IMR-90 (cell line): ENCODE measurements around the gene MADD. TPM values are rescaled to one million over a fixed set of nuclear protein-coding genes. Genes with fewer than 3 reads are reported as not detected.
A peak's percentile ranks its signal among the peaks of the same experiment; 100 is the strongest.

ENCODE experiments used
- ATAC-seq: fragments of 200-7000 bp; cut with Tn5 transposase; 2 replicates; pipeline ENCODE4 v1.9.1; 2020; ENCODE audit warnings: low read depth, mild to moderate bottlenecking, moderate library complexity
- BruUV-seq: library from RNA; stranded (reverse); fragments of 400-500 nt; replicated peaks from 2 replicates; lab custom pipeline; 2021; lab: Mats Ljungman, UMichigan
- CTCF ChIA-PET: fragments of 300-600 bp; formaldehyde crosslinking; extraction: SDS; loops from one replicate; lab custom pipeline; 2021; ENCODE audit warnings: antibody characterized with exemption; lab: Yijun Ruan, JAX
- POLR2A ChIA-PET: fragments of 300-600 bp; sonication (Branson Sonifier 250); formaldehyde crosslinking; loops from one replicate; lab custom pipeline; 2022; ENCODE audit warnings: antibody characterized with exemption; ENCODE audit not compliant: unreplicated experiment; lab: Charles Lee
- DNase-seq: peaks from one replicate; pipeline ENCODE4 v3.0.0; 2013
- H2AFZ ChIP-seq: replicated peaks from 2 replicates; pipeline ENCODE3; 2013; ENCODE audit warnings: low read length, mild to moderate bottlenecking; ENCODE audit not compliant: poor library complexity
- H2AK5ac ChIP-seq: 2 replicates; pipeline ENCODE4 v1.6.1; 2013; ENCODE audit warnings: low read depth, low read length, inconsistent platforms
- H2AK9ac ChIP-seq: replicated peaks from 2 replicates; pipeline ENCODE3; 2013; ENCODE audit warnings: mild to moderate bottlenecking, low read depth, low read length, moderate library complexity; ENCODE audit not compliant: poor library complexity
- H2BK120ac ChIP-seq: 2 replicates; pipeline ENCODE4 v1.6.1; 2013; ENCODE audit warnings: low read depth, low read length, inconsistent platforms
- H2BK15ac ChIP-seq: 3 replicates; pipeline ENCODE4 v1.6.1; 2013; ENCODE audit warnings: low read depth, low read length, inconsistent platforms
- H2BK20ac ChIP-seq: 2 replicates; pipeline ENCODE4 v1.6.1; 2013; ENCODE audit warnings: low read depth, mild to moderate bottlenecking, inconsistent platforms, low read length, moderate library complexity
- H2BK5ac ChIP-seq: 2 replicates; pipeline ENCODE4 v1.6.1; 2013; ENCODE audit warnings: mild to moderate bottlenecking, low read depth, low read length, inconsistent platforms; ENCODE audit not compliant: poor library complexity, severe bottlenecking
- H3K14ac ChIP-seq: replicated peaks from 2 replicates; pipeline ENCODE4 v1.6.1; 2013; ENCODE audit warnings: low read depth, low read length, inconsistent platforms
- H3K18ac ChIP-seq: 2 replicates; pipeline ENCODE4 v1.6.1; 2013; ENCODE audit warnings: low read depth, low read length, control low read depth
- H3K23ac ChIP-seq: 2 replicates; pipeline ENCODE4 v1.6.1; 2013; ENCODE audit warnings: low read depth, low read length, inconsistent platforms
- H3K27ac ChIP-seq: 2 replicates; pipeline ENCODE4 v1.5.1; 2013; ENCODE audit warnings: mild to moderate bottlenecking, control low read depth, low read length; ENCODE audit not compliant: insufficient read depth
- H3K27me3 ChIP-seq: 2 replicates; pipeline ENCODE4 v1.6.1; 2013; ENCODE audit warnings: low read length; ENCODE audit not compliant: control insufficient read depth, insufficient read depth
- H3K36me3 ChIP-seq: 2 replicates; pipeline ENCODE4 v1.6.1; 2013; ENCODE audit warnings: low read length, mixed read lengths; ENCODE audit not compliant: control insufficient read depth, insufficient read depth
- H3K4ac ChIP-seq: 2 replicates; pipeline ENCODE4 v1.6.1; 2013; ENCODE audit warnings: low read depth, low read length, inconsistent platforms
- H3K4me1 ChIP-seq: 2 replicates; pipeline ENCODE4 v1.6.1; 2013; ENCODE audit warnings: low read length, mixed read lengths; ENCODE audit not compliant: control insufficient read depth, insufficient read depth
- H3K4me2 ChIP-seq: 2 replicates; pipeline ENCODE4 v1.6.1; 2013; ENCODE audit warnings: low read depth, mild to moderate bottlenecking, control low read depth, low read length, moderate library complexity
- H3K4me3 ChIP-seq: 2 replicates; pipeline ENCODE4 v1.5.1; 2013; ENCODE audit warnings: low read depth, mild to moderate bottlenecking, control low read depth, low read length, moderate library complexity; ENCODE audit not compliant: insufficient read depth
- H3K56ac ChIP-seq: 2 replicates; pipeline ENCODE4 v1.6.1; 2013; ENCODE audit warnings: low read length, inconsistent platforms; ENCODE audit not compliant: insufficient read depth; ENCODE audit errors: extremely low read depth
- H3K79me1 ChIP-seq, 2 experiments: 2 replicates each; pipeline ENCODE4 v1.6.1; 2013; ENCODE audit warnings: low read length in 2 of 2, inconsistent platforms in 1 of 2, low read depth in 1 of 2
- H3K9ac ChIP-seq: 2 replicates; pipeline ENCODE4 v1.6.1; 2013; ENCODE audit warnings: low read depth, low read length, control low read depth
- H3K9me1 ChIP-seq: 2 replicates; pipeline ENCODE4 v1.6.1; 2013; ENCODE audit warnings: low read length, inconsistent platforms; ENCODE audit not compliant: insufficient read depth
- H3K9me3 ChIP-seq: 2 replicates; pipeline ENCODE4 v1.6.1; 2013; ENCODE audit warnings: low read length; ENCODE audit not compliant: control insufficient read depth, insufficient read depth
- H4K20me1 ChIP-seq: 2 replicates; pipeline ENCODE4 v1.6.1; 2013; ENCODE audit warnings: low read length, inconsistent platforms; ENCODE audit not compliant: insufficient read depth
- H4K5ac ChIP-seq: 2 replicates; pipeline ENCODE4 v1.6.1; 2013; ENCODE audit warnings: mild to moderate bottlenecking, low read depth, low read length, control low read depth
- H4K8ac ChIP-seq, 2 experiments: 2 replicates each; pipeline ENCODE4 v1.6.1; 2013; ENCODE audit warnings: low read depth in 2 of 2, low read length in 2 of 2, control low read depth in 1 of 2, inconsistent platforms in 1 of 2
- H4K91ac ChIP-seq: 2 replicates; pipeline ENCODE4 v1.6.1; 2013; ENCODE audit warnings: low read depth, low read length, inconsistent platforms; ENCODE audit not compliant: insufficient read depth
- CTCF ChIP-seq: conservative IDR thresholded peaks from 2 replicates; pipeline ENCODE4 v1.5.1; 2012; ENCODE audit warnings: mild to moderate bottlenecking, low read depth, low read length, improper control_type of control experiment
- MAZ ChIP-seq: IDR thresholded peaks from 2 replicates; pipeline ENCODE4 v1.6.1; 2012; ENCODE audit warnings: low read depth, mild to moderate bottlenecking, low read length, improper control_type of control experiment, moderate library complexity, borderline replicate concordance
- NFE2L2 ChIP-seq: fragments of 150-350 bp; IDR thresholded peaks from 2 replicates; pipeline ENCODE4 v1.6.1; 2016; ENCODE audit warnings: low read depth, mild to moderate bottlenecking, low read length
- POLR2A ChIP-seq: IDR thresholded peaks from 2 replicates; pipeline ENCODE4 v1.6.1; 2012; ENCODE audit warnings: mild to moderate bottlenecking, low read depth, low read length
- RAD21 ChIP-seq: IDR thresholded peaks from 2 replicates; pipeline ENCODE4 v1.6.1; 2012; ENCODE audit warnings: low read length, improper control_type of control experiment
- WGBS, 2 experiments: methylation state at CpG; one replicate each; pipeline versions ENCODE4 v1.1.5 to v1.1.7; 2013; ENCODE audit warnings: missing lambda C conversion rate in 2 of 2; ENCODE audit not compliant: insufficient read length in 1 of 2; ENCODE audit errors: extremely low coverage in 2 of 2; 5-methylcytosine and 5-hydroxymethylcytosine counted together
- dilution Hi-C: fragments of 300-500 bp; cut with HindIII; formaldehyde crosslinking; loops from one replicate; pipeline ENCODE4 v1.14.3; 2018; ENCODE audit warnings: low sequenced_read_pairs; ENCODE audit not compliant: unreplicated experiment
- in situ Hi-C: fragments of 300-500 bp; cut with MboI; formaldehyde crosslinking; loops from 3 replicates; pipeline ENCODE4 v1.14.3; 2019; ENCODE audit warnings: low sequenced_read_pairs, inconsistent platforms, mixed read lengths
- intact Hi-C: fragments of 100-400 bp; cut with micrococcal nuclease; formaldehyde crosslinking; loops from 2 replicates; pipeline ENCODE4 v1.10.0; 2022
- polyA plus RNA-seq, 3 experiments: library from polyadenylated mRNA; depleted of rRNA; stranded (reverse); fragments of >200 nt; gene quantifications; 2 replicates each; pipeline ENCODE4 v1.2.3, GENCODE V29; 2012; ENCODE audit warnings: low replicate concordance in 1 of 3
- total RNA-seq: library from RNA; depleted of rRNA; stranded (reverse); fragments of >200 nt; gene quantifications from 2 replicates; pipeline ENCODE4 v1.2.3, GENCODE V29; 2012

The MADD gene
- total and polyA plus RNA-seq, 2 of the 4 experiments (the other 2 are of a cell fraction), result 13.3 to 16.4 TPM

- Histone ChIP-seq H3K9me3 (no peaks in the 10 kb centered on the region), H3K27ac (peak overlapping the region; percentile 83), H4K20me1 (peaks cover 40% of the 10 kb centered on the region), H4K91ac (no peak overlapping the region), H3K27me3 (no peaks in the 10 kb centered on the region), H2AFZ (peak overlapping the region; percentile 92), H4K5ac (no peak overlapping the region), H3K14ac (peak overlapping the region; percentile 56), H2BK15ac (no peak overlapping the region), H3K9ac (peak overlapping the region; percentile 77), H2BK120ac (no peak overlapping the region), H2AK9ac (peak overlapping the region; percentile 48), H3K4me1 (peaks cover 18% of the 10 kb centered on the region), H2AK5ac (peak overlapping the region; percentile 6), H2BK5ac (no peak overlapping the region), H3K18ac (no peak overlapping the region), H3K36me3 (peaks cover 8% of the 10 kb centered on the region; the same call in 1 of the 2 replicates), H4K8ac (peak overlapping the region in 1 of 2 experiments; percentile 66; a peak in 1 of 4 replicates), H3K4me3 (peak overlapping the region; percentile 89), H2BK20ac (no peak overlapping the region), H3K79me1 (peaks cover 20 to 55% of the 10 kb centered on the region in 2 experiments), H3K4me2 (peak overlapping the region; percentile 97), H3K56ac (no peak overlapping the region), H3K23ac (peak overlapping the region; percentile 79; the same call in 1 of the 2 replicates), H3K9me1 (peaks cover 26% of the 10 kb centered on the region), H3K4ac (peak overlapping the region; percentile 19)
- ChIA-PET CTCF (interaction anchor here (0.6 to 1.6 kb wide), 4 partner anchors 11 to 146 kb away, joined by 3 to 5 read pairs (median 4); partner anchors contain the start of gene NR1H3), POLR2A (interaction anchor here (0.6 to 0.8 kb wide), 2 partner anchors 11 to 13 kb away, joined by 4 to 6 read pairs; partner anchors contain the start of gene NR1H3)
- no peak for ATAC-seq
- BruUV-seq, result no TSS peak
- in situ Hi-C loops (no loop called here), intact Hi-C loops (loop anchor here (2.0 to 5.0 kb wide), 2 partner anchors 37 to 84 kb away; no protein-coding TSS in a partner anchor), dilution Hi-C loops (no loop called here)
- DNase-seq, result peak; percentile 72
- 6% methylated on average over 4 of the region's 34 CpGs; no CpG with 5 or more reads in 1 of the 2 experiments for WGBS, 2 experiments
- TF ChIP-seq POLR2A (0 out of 2 replicates have a peak, but pooled peaks have one; percentile 29), CTCF (0 out of 2 replicates have a peak, but pooled peaks have one; percentile 16), MAZ (no peak), RAD21 (0 out of 2 replicates have a peak, but pooled peaks have one; percentile 2), NFE2L2 (no peak)
Measured at GRCh38 chr11:47270331-47271271, 668 bp downstream of the MADD start.
